HCT116 (cell line): ENCODE measurements around the gene DLX2.

Source experiments
- CEBPB ChIP-seq: IDR thresholded peaks from 2 replicates; pipeline ENCODE4 v1.6.1; 2012; ENCODE audit warnings: low read depth
- EZH2 ChIP-seq: fragments of 200-600 bp; sonication (generic); IDR thresholded peaks from 2 replicates; pipeline ENCODE4 v1.6.1; 2017; ENCODE audit warnings: antibody characterized with exemption, mixed run types
- POLR2A ChIP-seq: IDR thresholded peaks from 2 replicates; pipeline ENCODE4 v1.7.0; 2011; ENCODE audit warnings: borderline replicate concordance; ENCODE audit not compliant: insufficient read depth, insufficient read length; ENCODE audit errors: extremely low read depth
- POLR2AphosphoS5 ChIP-seq: IDR thresholded peaks from 2 replicates; pipeline ENCODE4 v1.6.1; 2011; ENCODE audit warnings: mild to moderate bottlenecking, low read depth, low read length, moderate library complexity
- SIN3A ChIP-seq: IDR thresholded peaks from 2 replicates; pipeline ENCODE4 v1.6.1; 2012; ENCODE audit warnings: low read depth
- SRF ChIP-seq: IDR thresholded peaks from 2 replicates; pipeline ENCODE4 v1.6.1; 2012; ENCODE audit warnings: low read depth
- YY1 ChIP-seq: IDR thresholded peaks from 2 replicates; pipeline ENCODE4 v1.6.1; 2011; ENCODE audit warnings: low read length, low read depth, moderate library complexity, mild to moderate bottlenecking; ENCODE audit not compliant: insufficient replicate concordance; ENCODE audit errors: extremely low read depth
- TF ChIP-seq, protein P1 (sequence below), 3 experiments: fragments of 200-600 bp in 1 of 3; sonication (generic) in 1 of 3; IDR thresholded peaks in 2 of 3; conservative IDR thresholded peaks in 1 of 3; 2 replicates each; pipeline ENCODE4 v1.5.1; 2012 to 2017; ENCODE audit warnings: low read depth in 2 of 3, low read length in 2 of 3, antibody characterized with exemption in 1 of 3, borderline replicate concordance in 1 of 3, control low read depth in 1 of 3, mild to moderate bottlenecking in 1 of 3, mixed read lengths in 1 of 3, mixed run types in 1 of 3, moderate library complexity in 1 of 3; ENCODE audit not compliant: insufficient read depth in 1 of 3
- TF ChIP-seq, protein P2 (sequence below): IDR thresholded peaks from 2 replicates; pipeline ENCODE4 v1.6.1; 2012
- TF ChIP-seq, protein P3 (sequence below): IDR thresholded peaks from 2 replicates; pipeline ENCODE4 v1.6.1; 2012
- TF ChIP-seq, protein P4 (sequence below): IDR thresholded peaks from 2 replicates; pipeline ENCODE4 v1.6.1; 2011; ENCODE audit warnings: mild to moderate bottlenecking, low read length, moderate library complexity; ENCODE audit not compliant: insufficient replicate concordance; ENCODE audit errors: extremely low read depth

DNA sequence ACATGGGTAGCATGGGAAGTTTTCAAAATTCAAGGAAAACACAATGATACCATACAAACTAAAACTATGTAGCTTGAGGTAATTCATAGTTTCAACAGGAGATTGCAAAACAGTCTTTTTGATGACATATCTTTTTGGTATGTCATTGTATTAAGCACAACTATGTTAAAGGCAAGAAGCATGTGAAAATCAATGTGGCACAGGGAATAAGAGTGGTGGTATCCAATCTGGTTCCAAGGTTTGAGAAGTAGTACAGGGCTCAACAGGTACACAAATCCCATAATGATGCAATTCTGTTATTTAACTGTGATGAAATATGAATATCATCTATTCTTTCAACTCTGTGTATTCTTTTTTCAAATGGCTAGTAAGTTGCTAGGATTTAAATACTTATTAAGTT, 16.4 kb upstream of the DLX2 start:
- TF ChIP-seq, protein P1, sequence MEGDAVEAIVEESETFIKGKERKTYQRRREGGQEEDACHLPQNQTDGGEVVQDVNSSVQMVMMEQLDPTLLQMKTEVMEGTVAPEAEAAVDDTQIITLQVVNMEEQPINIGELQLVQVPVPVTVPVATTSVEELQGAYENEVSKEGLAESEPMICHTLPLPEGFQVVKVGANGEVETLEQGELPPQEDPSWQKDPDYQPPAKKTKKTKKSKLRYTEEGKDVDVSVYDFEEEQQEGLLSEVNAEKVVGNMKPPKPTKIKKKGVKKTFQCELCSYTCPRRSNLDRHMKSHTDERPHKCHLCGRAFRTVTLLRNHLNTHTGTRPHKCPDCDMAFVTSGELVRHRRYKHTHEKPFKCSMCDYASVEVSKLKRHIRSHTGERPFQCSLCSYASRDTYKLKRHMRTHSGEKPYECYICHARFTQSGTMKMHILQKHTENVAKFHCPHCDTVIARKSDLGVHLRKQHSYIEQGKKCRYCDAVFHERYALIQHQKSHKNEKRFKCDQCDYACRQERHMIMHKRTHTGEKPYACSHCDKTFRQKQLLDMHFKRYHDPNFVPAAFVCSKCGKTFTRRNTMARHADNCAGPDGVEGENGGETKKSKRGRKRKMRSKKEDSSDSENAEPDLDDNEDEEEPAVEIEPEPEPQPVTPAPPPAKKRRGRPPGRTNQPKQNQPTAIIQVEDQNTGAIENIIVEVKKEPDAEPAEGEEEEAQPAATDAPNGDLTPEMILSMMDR (IDR thresholded peaks at IDR 0.05 in 2 of 3, conservative IDR thresholded peaks at IDR 0.05 in 1 of 3; ENCODE audit: borderline replicate concordance in 1 of 3, insufficient read depth in 1 of 3, low read depth in 2 of 3, low read length in 2 of 3), result no peak
- TF ChIP-seq, protein P2, sequence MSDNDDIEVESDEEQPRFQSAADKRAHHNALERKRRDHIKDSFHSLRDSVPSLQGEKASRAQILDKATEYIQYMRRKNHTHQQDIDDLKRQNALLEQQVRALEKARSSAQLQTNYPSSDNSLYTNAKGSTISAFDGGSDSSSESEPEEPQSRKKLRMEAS, result 0 out of 2 replicates have a peak, but pooled peaks have one; percentile 33
- TF ChIP-seq POLR2A, result no peak
- peak; percentile 98 for TF ChIP-seq CEBPB
- TF ChIP-seq POLR2AphosphoS5, result no peak
- TF ChIP-seq, protein P3, sequence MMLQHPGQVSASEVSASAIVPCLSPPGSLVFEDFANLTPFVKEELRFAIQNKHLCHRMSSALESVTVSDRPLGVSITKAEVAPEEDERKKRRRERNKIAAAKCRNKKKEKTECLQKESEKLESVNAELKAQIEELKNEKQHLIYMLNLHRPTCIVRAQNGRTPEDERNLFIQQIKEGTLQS, result 0 out of 2 replicates have a peak, but pooled peaks have one; percentile 44
- no peak for TF ChIP-seq YY1
- no peak for TF ChIP-seq EZH2
- no peak; the same call in 1 of the 2 replicates for TF ChIP-seq SIN3A
- TF ChIP-seq, protein P4, sequence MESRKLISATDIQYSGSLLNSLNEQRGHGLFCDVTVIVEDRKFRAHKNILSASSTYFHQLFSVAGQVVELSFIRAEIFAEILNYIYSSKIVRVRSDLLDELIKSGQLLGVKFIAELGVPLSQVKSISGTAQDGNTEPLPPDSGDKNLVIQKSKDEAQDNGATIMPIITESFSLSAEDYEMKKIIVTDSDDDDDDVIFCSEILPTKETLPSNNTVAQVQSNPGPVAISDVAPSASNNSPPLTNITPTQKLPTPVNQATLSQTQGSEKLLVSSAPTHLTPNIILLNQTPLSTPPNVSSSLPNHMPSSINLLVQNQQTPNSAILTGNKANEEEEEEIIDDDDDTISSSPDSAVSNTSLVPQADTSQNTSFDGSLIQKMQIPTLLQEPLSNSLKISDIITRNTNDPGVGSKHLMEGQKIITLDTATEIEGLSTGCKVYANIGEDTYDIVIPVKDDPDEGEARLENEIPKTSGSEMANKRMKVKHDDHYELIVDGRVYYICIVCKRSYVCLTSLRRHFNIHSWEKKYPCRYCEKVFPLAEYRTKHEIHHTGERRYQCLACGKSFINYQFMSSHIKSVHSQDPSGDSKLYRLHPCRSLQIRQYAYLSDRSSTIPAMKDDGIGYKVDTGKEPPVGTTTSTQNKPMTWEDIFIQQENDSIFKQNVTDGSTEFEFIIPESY, result no peak
- no peak for TF ChIP-seq SRF
